ENCODE measurements around the gene HSD17B12. TPM values are rescaled to one million over a fixed set of nuclear protein-coding genes. Genes with fewer than 3 reads are reported as not detected.

HSD17B12 gene
- total and polyA plus RNA-seq, 2 of the 8 experiments (the other 6 are each of a cell fraction or from before 2014, with no cell fraction given) = 46.0 to 121 TPM

GRCh38 chr11:43693069-43693468 lies 12.5 kb downstream of the HSD17B12 start:
- CTCF ChIA-PET (ENCODE audit: partially characterized antibody) = interaction anchor here (0.7 kb wide), 1 partner anchor 12 kb away, joined by 4 read pairs; the partner anchor contains the start of gene HSD17B12
- no peak for TF ChIP-seq GTF2F1 (IDR thresholded peaks at IDR 0.05; ENCODE audit: borderline replicate concordance, low read depth, low read length)
- no peak for TF ChIP-seq PHF8 (conservative IDR thresholded peaks at IDR 0.05; ENCODE audit: low read depth, low read length)
- no peak for TF ChIP-seq NANOG (IDR thresholded peaks at IDR 0.05; ENCODE audit: insufficient read depth, low read depth, low read length, poor library complexity, severe bottlenecking)
- no peak for TF ChIP-seq MAFK (IDR thresholded peaks at IDR 0.05; ENCODE audit: low read depth, low read length)
- TF ChIP-seq SUZ12 (IDR thresholded peaks at IDR 0.05; ENCODE audit: low read length) = no peak
- TF ChIP-seq BACH1 (IDR thresholded peaks at IDR 0.05; ENCODE audit: low read length) = no peak
- no peak for TF ChIP-seq EZH2 (IDR thresholded peaks at IDR 0.05; ENCODE audit: low read depth, low read length, severe bottlenecking)
- no peak for TF ChIP-seq SRF (IDR thresholded peaks at IDR 0.05; ENCODE audit: low read depth, low read length)
- TF ChIP-seq TEAD4 (IDR thresholded peaks at IDR 0.05; ENCODE audit: low read depth, low read length) = no peak
- TF ChIP-seq BCL11A (IDR thresholded peaks at IDR 0.05; ENCODE audit: low read depth in 2 of 2, low read length in 2 of 2) = no peak

More at GRCh38 chr11:43693069-43693468, 12.5 kb downstream of the HSD17B12 start:
- no peak overlapping the region for H3K4ac ChIP-seq (replicated peaks; ENCODE audit: insufficient read length, low read depth, low read length)
- H2AK5ac ChIP-seq (ENCODE audit: low read depth, low read length) = no peak overlapping the region
- FAIRE-seq = no peak
- H3K36me3 ChIP-seq (ENCODE audit: control insufficient read depth in 2 of 4, insufficient read depth in 4 of 4, low read length in 3 of 4) = peaks cover 0 to 4% (median under 1%) of the 10 kb centered on the region in 4 experiments; a peak in 2 of 8 replicates
- no peaks in the 10 kb centered on the region for H3K27me3 ChIP-seq (replicated peaks in 1 of 4; ENCODE audit: control insufficient read depth in 3 of 4, extremely low read depth in 1 of 4, insufficient read depth in 3 of 4, low read length in 3 of 4)
- no peak overlapping the region for H4K91ac ChIP-seq (replicated peaks; ENCODE audit: insufficient read length, low read length)
- H3K14ac ChIP-seq (ENCODE audit: insufficient read length) = no peak overlapping the region
- no peaks in the 10 kb centered on the region for H3K4me1 ChIP-seq (replicated peaks in 1 of 4; ENCODE audit: control insufficient read depth in 3 of 4, insufficient read depth in 4 of 4, low read length in 3 of 4)
- no peak for DNase-seq (ENCODE audit: low read depth in 1 of 2, low spot score in 2 of 2)
- H2BK5ac ChIP-seq (ENCODE audit: low read depth, low read length) = no peak overlapping the region
- H3K79me2 ChIP-seq (ENCODE audit: control insufficient read depth in 1 of 2, insufficient read depth in 2 of 2, low read length in 2 of 2) = peaks cover 6 to 88% of the 10 kb centered on the region in 2 experiments; a peak in 3 of 4 replicates
- H3K79me1 ChIP-seq (ENCODE audit: low read depth, low read length) = peaks cover 11% of the 10 kb centered on the region; the same call in 1 of the 2 replicates
- no peaks in the 10 kb centered on the region for H3K9me3 ChIP-seq (ENCODE audit: insufficient read depth in 2 of 2, low read depth in 1 of 2, low read length in 1 of 2)
- H2AFZ ChIP-seq (ENCODE audit: low read length) = no peak overlapping the region
- no peak overlapping the region for H3K23ac ChIP-seq (ENCODE audit: insufficient read length)
- no peak overlapping the region for H3K4me2 ChIP-seq (ENCODE audit: insufficient read depth in 1 of 2, low read depth in 2 of 2, low read length in 2 of 2)
- no peak overlapping the region for H2BK12ac ChIP-seq (ENCODE audit: low read depth, low read length)
- H3K18ac ChIP-seq (ENCODE audit: extremely low read depth, low read length) = no peak overlapping the region
- no peaks in the 10 kb centered on the region; the same call in 1 of the 2 replicates for H3K23me2 ChIP-seq (ENCODE audit: low read depth, low read length)
- H3K4me3 ChIP-seq (ENCODE audit: extremely low read depth in 1 of 4, insufficient read depth in 2 of 4, low read depth in 3 of 4, low read length in 4 of 4) = no peak overlapping the region
- H4K5ac ChIP-seq (ENCODE audit: insufficient read length, low read depth, low read length) = no peak overlapping the region
- H3K27ac ChIP-seq (ENCODE audit: low read depth, low read length) = no peak overlapping the region
- no peak overlapping the region for H4K8ac ChIP-seq (ENCODE audit: extremely low read depth, insufficient read depth, low read length)
- no peak overlapping the region for H2BK15ac ChIP-seq (ENCODE audit: low read length)
- 84% methylated on average over 2 of the region's 2 CpGs; no CpG with 5 or more reads in 1 of the 2 experiments for WGBS, 2 experiments (ENCODE audit: extremely low coverage in 1 of 2, insufficient coverage in 1 of 2, insufficient read length in 1 of 2, insufficient replicate concordance in 2 of 2, low coverage in 1 of 2, low lambda C conversion rate in 2 of 2, missing lambda C conversion rate in 1 of 2)
- H3K56ac ChIP-seq (replicated peaks; ENCODE audit: insufficient read length, low read depth, low read length) = no peak overlapping the region
- H2BK120ac ChIP-seq (replicated peaks; ENCODE audit: low read depth, low read length) = no peak overlapping the region
- POLR2A ChIA-PET (ENCODE audit: partially characterized antibody) = no interaction called here
- no peak overlapping the region for H2BK20ac ChIP-seq (ENCODE audit: low read length)
- no peak overlapping the region for H3K9ac ChIP-seq (replicated peaks in 1 of 4; ENCODE audit: extremely low read depth in 1 of 4, low read depth in 3 of 4, low read length in 3 of 4)
- H4K20me1 ChIP-seq (replicated peaks in 1 of 2; ENCODE audit: control insufficient read depth in 1 of 2, insufficient read depth in 2 of 2, low read length in 2 of 2) = peaks cover 5 to 12% of the 10 kb centered on the region in 2 experiments

Data from H1 (cell line).